ENCODE measurements around the gene CNDP2.

GRCh38 chr18:74493689-74494088, 2.5 kb upstream of the CNDP2 start:
- TF ChIP-seq CTCF (IDR thresholded peaks at IDR 0.05) (peak in 5 of 6 experiments; percentile 13 to 46 (median 46)), POLR2A (IDR thresholded peaks at IDR 0.05) (no peak)

All from adrenal gland (tissue), 5 donors.